Hair follicular keratinocyte (primary cell): ENCODE measurements around the gene JADE2. TPM values are rescaled to one million over a fixed set of nuclear protein-coding genes. Genes with fewer than 3 reads are reported as not detected.

ENCODE experiments used
- total RNA-seq: library from RNA; depleted of rRNA; stranded (reverse); fragments of >200 nt; gene quantifications from 2 replicates; pipeline ENCODE4 v1.2.3, GENCODE V29; 2015

JADE2 gene
- total RNA-seq: 30.4 and 39.2 TPM in 2 replicates

GRCh38 chr5:134524826-134525682 is at the start of gene JADE2:
Gene JADE2 (plus strand): TSS chr5:134525670. CDS start chr5:134535858, 10,188 bp downstream.

Other genes starting within 250 kb of the JADE2 start
- gene CDKL3, start 158.5 kb upstream of the JADE2 start, total RNA-seq: 0.31 and 2.2 TPM in 2 replicates
- gene UBE2B, start 154.1 kb upstream of the JADE2 start, total RNA-seq: 12.6 and 25.9 TPM in 2 replicates
- gene CDKN2AIPNL, start 113.8 kb upstream of the JADE2 start, total RNA-seq: 52.8 and 57.6 TPM in 2 replicates
- gene SAR1B, start 107.2 kb downstream of the JADE2 start, total RNA-seq: 27.9 and 30.7 TPM in 2 replicates
- 9.5 and 11.2 TPM in 2 replicates for gene SEC24A, start 123.1 kb downstream of the JADE2 start, total RNA-seq
- gene CAMLG, start 212.9 kb downstream of the JADE2 start, total RNA-seq: 21.8 and 31.6 TPM in 2 replicates
- gene DDX46, start 233.1 kb downstream of the JADE2 start, total RNA-seq: 14.1 and 26.0 TPM in 2 replicates